Measurements from ENCODE around the gene RERG. TPM values are rescaled to one million over a fixed set of nuclear protein-coding genes. Genes with fewer than 3 reads are reported as not detected.
A peak's percentile ranks its signal among the peaks of the same experiment; 100 is the strongest.

Gene RERG
- total RNA-seq, 2 donors from 2014 or later = 0.42 to 1.4 TPM

DNA sequence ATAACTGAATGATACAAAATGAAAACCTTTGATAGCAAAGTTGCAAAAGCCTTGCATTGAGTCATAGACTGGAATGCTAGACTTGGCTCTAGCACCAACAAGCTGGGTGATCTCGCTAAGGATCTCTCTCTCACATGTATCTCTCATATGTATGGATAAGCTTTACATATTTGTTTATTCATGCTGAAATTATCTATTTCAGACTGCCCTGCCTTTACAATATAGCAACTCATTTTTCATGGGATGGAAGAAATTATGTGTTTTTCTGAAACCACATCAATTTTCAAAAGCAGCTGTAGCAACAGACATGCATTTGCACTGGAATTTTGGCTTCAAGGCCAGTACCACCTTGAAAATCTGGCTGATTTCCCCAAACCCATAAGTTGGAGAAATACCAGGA, 11.4 kb downstream of the RERG start:
- Mint-ChIP-seq H3K36me3 (ENCODE audit: low read depth) (no peaks in the 10 kb centered on the region), H3K9me3 (no peaks in the 10 kb centered on the region), H3K27ac (no peak overlapping the region), H3K4me3 (no peak overlapping the region), H3K4me1 (peaks cover 24% of the 10 kb centered on the region), H3K27me3 (ENCODE audit: insufficient read depth) (no peaks in the 10 kb centered on the region)
- H3K9me3 ChIP-seq (ENCODE audit: control insufficient read depth, low read length) = no peaks in the 10 kb centered on the region
- no peaks in the 10 kb centered on the region for H3K36me3 ChIP-seq (ENCODE audit: control insufficient read depth, insufficient read depth, low read length)
- H3K27ac ChIP-seq (ENCODE audit: low read depth, low read length) = no peak overlapping the region
- no peaks in the 10 kb centered on the region for H3K27me3 ChIP-seq (ENCODE audit: control insufficient read depth, insufficient read depth, low read length, poor library complexity, severe bottlenecking)
- no peak for DNase-seq
- H3K4me3 ChIP-seq (ENCODE audit: low read length) = no peak overlapping the region
- no peaks in the 10 kb centered on the region for H3K4me1 ChIP-seq (ENCODE audit: control insufficient read depth, insufficient read depth, low read length)
- no peak overlapping the region for H3K9ac ChIP-seq (ENCODE audit: extremely low read depth, low read length, poor library complexity, severe bottlenecking)
- no CpG with 5 or more reads among the region's 1 CpG for WGBS, 2 experiments (ENCODE audit: insufficient coverage in 1 of 2, insufficient read length in 1 of 2)
- TF ChIP-seq, protein P1, sequence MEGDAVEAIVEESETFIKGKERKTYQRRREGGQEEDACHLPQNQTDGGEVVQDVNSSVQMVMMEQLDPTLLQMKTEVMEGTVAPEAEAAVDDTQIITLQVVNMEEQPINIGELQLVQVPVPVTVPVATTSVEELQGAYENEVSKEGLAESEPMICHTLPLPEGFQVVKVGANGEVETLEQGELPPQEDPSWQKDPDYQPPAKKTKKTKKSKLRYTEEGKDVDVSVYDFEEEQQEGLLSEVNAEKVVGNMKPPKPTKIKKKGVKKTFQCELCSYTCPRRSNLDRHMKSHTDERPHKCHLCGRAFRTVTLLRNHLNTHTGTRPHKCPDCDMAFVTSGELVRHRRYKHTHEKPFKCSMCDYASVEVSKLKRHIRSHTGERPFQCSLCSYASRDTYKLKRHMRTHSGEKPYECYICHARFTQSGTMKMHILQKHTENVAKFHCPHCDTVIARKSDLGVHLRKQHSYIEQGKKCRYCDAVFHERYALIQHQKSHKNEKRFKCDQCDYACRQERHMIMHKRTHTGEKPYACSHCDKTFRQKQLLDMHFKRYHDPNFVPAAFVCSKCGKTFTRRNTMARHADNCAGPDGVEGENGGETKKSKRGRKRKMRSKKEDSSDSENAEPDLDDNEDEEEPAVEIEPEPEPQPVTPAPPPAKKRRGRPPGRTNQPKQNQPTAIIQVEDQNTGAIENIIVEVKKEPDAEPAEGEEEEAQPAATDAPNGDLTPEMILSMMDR (conservative IDR thresholded peaks at IDR 0.05) = no peak

- H3K27ac Mint-ChIP-seq = no peak overlapping the region
- DNase-seq = no peak
- Histone ChIP-seq H3K36me3 (ENCODE audit: control insufficient read depth, insufficient read depth, low read length) (no peaks in the 10 kb centered on the region), H3K9me3 (ENCODE audit: control insufficient read depth, low read length) (no peaks in the 10 kb centered on the region), H3K27me3 (ENCODE audit: control insufficient read depth, insufficient read depth, low read length, poor library complexity, severe bottlenecking) (no peaks in the 10 kb centered on the region), H3K4me1 (ENCODE audit: control insufficient read depth, insufficient read depth, low read length) (no peaks in the 10 kb centered on the region), H3K9ac (ENCODE audit: extremely low read depth, low read length, poor library complexity, severe bottlenecking) (no peak overlapping the region), H3K4me3 (ENCODE audit: low read length) (no peak overlapping the region), H3K27ac (ENCODE audit: low read depth, low read length) (no peak overlapping the region)
- TF ChIP-seq, protein P1 (conservative IDR thresholded peaks at IDR 0.05) = no peak
- WGBS, 2 experiments (ENCODE audit: insufficient coverage in 1 of 2, insufficient read length in 1 of 2) = 86 to 91% methylated on average over 3 to 7 of the region's 7 CpGs
- no peak overlapping the region for H3K4me3 Mint-ChIP-seq
- H3K36me3 Mint-ChIP-seq (ENCODE audit: low read depth) = no peaks in the 10 kb centered on the region
- H3K4me1 Mint-ChIP-seq = peaks cover 18% of the 10 kb centered on the region
- no peaks in the 10 kb centered on the region for H3K9me3 Mint-ChIP-seq
- no peaks in the 10 kb centered on the region for H3K27me3 Mint-ChIP-seq (ENCODE audit: insufficient read depth)
These were observed 12.2 kb downstream of the RERG start for GRCh38 chr12:15208871-15209656.

- no peaks in the 10 kb centered on the region for H3K36me3 ChIP-seq (ENCODE audit: control insufficient read depth, insufficient read depth, low read length)
- H3K4me1 ChIP-seq (ENCODE audit: control insufficient read depth, insufficient read depth, low read length) = no peaks in the 10 kb centered on the region
- Mint-ChIP-seq H3K9me3 (peaks cover 1% of the 10 kb centered on the region), H3K27ac (no peak overlapping the region), H3K4me3 (no peak overlapping the region), H3K36me3 (ENCODE audit: low read depth) (no peaks in the 10 kb centered on the region), H3K27me3 (ENCODE audit: insufficient read depth) (no peaks in the 10 kb centered on the region), H3K4me1 (peaks cover 14% of the 10 kb centered on the region)
- no peak overlapping the region for H3K27ac ChIP-seq (ENCODE audit: low read depth, low read length)
- 85% methylated on average over 2 of the region's 2 CpGs; no CpG with 5 or more reads in 1 of the 2 experiments for WGBS, 2 experiments (ENCODE audit: insufficient coverage in 1 of 2, insufficient read length in 1 of 2)
- no peak for DNase-seq
- H3K9ac ChIP-seq (ENCODE audit: extremely low read depth, low read length, poor library complexity, severe bottlenecking) = no peak overlapping the region
- no peak overlapping the region for H3K4me3 ChIP-seq (ENCODE audit: low read length)
- no peaks in the 10 kb centered on the region for H3K9me3 ChIP-seq (ENCODE audit: control insufficient read depth, low read length)
- no peaks in the 10 kb centered on the region for H3K27me3 ChIP-seq (ENCODE audit: control insufficient read depth, insufficient read depth, low read length, poor library complexity, severe bottlenecking)
- TF ChIP-seq, protein P1 (conservative IDR thresholded peaks at IDR 0.05) = peak; percentile 89
These were observed 13.1 kb downstream of the RERG start for GRCh38 chr12:15208140-15208539.
